SK-N-SH (cell line): ENCODE results near the gene RAPGEF2. TPM values are rescaled to one million over a fixed set of nuclear protein-coding genes. Genes with fewer than 3 reads are reported as not detected.

ENCODE experiments used
- CTCF ChIA-PET: fragments of 300-600, 350-600 bp; formaldehyde crosslinking; extraction: SDS; loops from one replicate; lab custom pipeline; 2021; lab: Yijun Ruan, JAX
- POLR2A ChIA-PET: fragments of 350-600 bp; sonication (Branson Sonifier 250); formaldehyde crosslinking; extraction: SDS; loops from one replicate; lab custom pipeline; 2020; ENCODE audit warnings: antibody characterized with exemption, inconsistent platforms; lab: Yijun Ruan, JAX
- DNase-seq: peaks from one replicate; pipeline ENCODE4 v3.0.0; 2012
- H2AFZ ChIP-seq: fragments of 200-600 bp; sonication (generic); 2 replicates; pipeline ENCODE4 v1.8.1; 2016; ENCODE audit warnings: antibody characterized with exemption, mild to moderate bottlenecking, low read depth
- H3F3A ChIP-seq: fragments of 200-600 bp; sonication (generic); replicated peaks from 2 replicates; pipeline ENCODE3; 2016; ENCODE audit warnings: antibody characterized with exemption, mild to moderate bottlenecking; ENCODE audit not compliant: insufficient read depth
- H3K27ac ChIP-seq, 2 experiments: fragments of 200-500 bp in 1 of 2; fragments of 200-600 bp in 1 of 2; sonication (Bioruptor generic) in 1 of 2; sonication (generic), shearing (Covaris generic) in 1 of 2; 2 replicates each; pipeline versions ENCODE4 v1.5.1 to v1.6.1; 2014 to 2016; ENCODE audit warnings: low read depth in 2 of 2, inconsistent platforms in 1 of 2, low read length in 1 of 2, mild to moderate bottlenecking in 1 of 2, mixed read lengths in 1 of 2
- H3K27me3 ChIP-seq: fragments of 200-600 bp; sonication (generic), shearing (Covaris generic); 2 replicates; pipeline ENCODE4 v1.6.1; 2016; ENCODE audit warnings: mixed run types; ENCODE audit not compliant: insufficient read depth
- H3K36me3 ChIP-seq, 2 experiments: fragments of 200-500 bp in 1 of 2; fragments of 200-600 bp in 1 of 2; sonication (Bioruptor generic) in 1 of 2; sonication (generic) in 1 of 2; replicated peaks in 1 of 2; 2 replicates each; pipeline versions ENCODE3 to v1.5.1; 2014 to 2016; ENCODE audit warnings: low read length in 1 of 2, mild to moderate bottlenecking in 1 of 2; ENCODE audit not compliant: insufficient read depth in 2 of 2, control insufficient read depth in 1 of 2
- H3K4me1 ChIP-seq, 2 experiments: fragments of 200-500 bp in 1 of 2; fragments of 200-600 bp in 1 of 2; sonication (Bioruptor generic) in 1 of 2; sonication (generic), shearing (Covaris generic) in 1 of 2; 2 replicates each; pipeline versions ENCODE4 v1.5.1 to v1.6.1; 2014 to 2016; ENCODE audit warnings: low read depth in 1 of 2, low read length in 1 of 2, mixed run types in 1 of 2; ENCODE audit not compliant: insufficient read depth in 2 of 2, control insufficient read depth in 1 of 2
- H3K4me2 ChIP-seq: fragments of 200-600 bp; sonication (generic), shearing (Covaris generic); 2 replicates; pipeline ENCODE4 v1.6.1; 2017; ENCODE audit warnings: mixed run types
- H3K4me3 ChIP-seq, 2 experiments: fragments of 200-500 bp in 1 of 2; fragments of 200-600 bp in 1 of 2; sonication (Bioruptor generic) in 1 of 2; sonication (generic), shearing (Covaris generic) in 1 of 2; 2 replicates each; pipeline versions ENCODE4 v1.5.1 to v1.8.1; 2014 to 2016; ENCODE audit warnings: low read depth in 2 of 2, inconsistent platforms in 1 of 2, low read length in 1 of 2, mild to moderate bottlenecking in 1 of 2, mixed read lengths in 1 of 2, moderate library complexity in 1 of 2
- H3K79me2 ChIP-seq: fragments of 200-600 bp; sonication (generic); 2 replicates; pipeline ENCODE4 v1.8.1; 2017; ENCODE audit warnings: mild to moderate bottlenecking; ENCODE audit not compliant: insufficient read depth
- H3K9ac ChIP-seq: fragments of 200-600 bp; sonication (generic); 2 replicates; pipeline ENCODE4 v1.6.1; 2017; ENCODE audit warnings: mixed run types
- H3K9me2 ChIP-seq: fragments of 200-600 bp; sonication (generic); 2 replicates; pipeline ENCODE4 v1.6.1; 2017; ENCODE audit warnings: mixed run types
- H3K9me3 ChIP-seq: fragments of 200-600 bp; sonication (generic); 2 replicates; pipeline ENCODE4 v1.6.1; 2017; ENCODE audit warnings: mixed run types, mild to moderate bottlenecking, moderate library complexity
- H4K20me1 ChIP-seq: fragments of 200-600 bp; sonication (generic); 2 replicates; pipeline ENCODE4 v1.6.1; 2017; ENCODE audit warnings: mild to moderate bottlenecking, mixed run types; ENCODE audit not compliant: insufficient read depth
- EP300 ChIP-seq, 2 experiments: IDR thresholded peaks; 2 replicates each; pipeline versions ENCODE4 v1.4.0 to v1.6.1; 2012; ENCODE audit warnings: borderline replicate concordance in 1 of 2, low read depth in 1 of 2, low read length in 1 of 2
- FOSL2 ChIP-seq: IDR thresholded peaks from 2 replicates; pipeline ENCODE4 v1.4.0; 2012; ENCODE audit warnings: low read depth, mild to moderate bottlenecking, moderate library complexity, borderline replicate concordance
- JUND ChIP-seq: IDR thresholded peaks from 2 replicates; pipeline ENCODE4 v1.4.0; 2012
- MAX ChIP-seq: IDR thresholded peaks from 2 replicates; pipeline ENCODE4 v1.4.0; 2012; ENCODE audit warnings: low read depth
- MEF2A ChIP-seq: IDR thresholded peaks from 2 replicates; pipeline ENCODE4 v1.4.0; 2012; ENCODE audit warnings: low read depth, borderline replicate concordance
- NRF1 ChIP-seq: IDR thresholded peaks from 2 replicates; pipeline ENCODE4 v1.6.1; 2012; ENCODE audit warnings: low read depth, mild to moderate bottlenecking, low read length
- RCOR1 ChIP-seq: fragments of 150-350 bp; IDR thresholded peaks from 2 replicates; pipeline ENCODE4 v1.6.1; 2017; ENCODE audit warnings: antibody characterized with exemption, low read length
- SMC3 ChIP-seq: IDR thresholded peaks from 2 replicates; pipeline ENCODE4 v1.6.1; 2012; ENCODE audit warnings: low read depth, low read length, improper control_type of control experiment
- USF1 ChIP-seq: IDR thresholded peaks from 2 replicates; pipeline ENCODE4 v1.4.0; 2012; ENCODE audit warnings: low read depth, borderline replicate concordance
- USF2 ChIP-seq: fragments of 150-350 bp; IDR thresholded peaks from 2 replicates; pipeline ENCODE4 v1.6.1; 2017; ENCODE audit warnings: antibody characterized with exemption, low read length, low read depth, borderline replicate concordance
- WGBS: methylation state at CpG from one replicate; pipeline ENCODE4 v1.1.6; 2017; ENCODE audit warnings: low lambda C conversion rate; 5-methylcytosine and 5-hydroxymethylcytosine counted together
- polyA plus RNA-seq, 3 experiments: library from polyadenylated mRNA; depleted of rRNA; stranded (reverse); fragments of >200 nt; gene quantifications; 2 replicates each; pipeline ENCODE4 v1.2.3, GENCODE V29; 2012

RAPGEF2 gene
- polyA plus RNA-seq, 1 of the 3 experiments (the other 2 are of a cell fraction), result 19.2 TPM

GRCh38 chr4:159107203-159107925, 4.5 kb downstream of the RAPGEF2 start:
- H4K20me1 ChIP-seq, result peaks cover 77% of the 10 kb centered on the region
- H3K4me1 ChIP-seq, result peaks cover 14 to 24% of the 10 kb centered on the region in 2 experiments; a peak in 3 of 4 replicates
- CTCF ChIA-PET, result interaction anchor here (0.6 to 1.5 kb wide), 3 partner anchors 9 to 256 kb away, joined by 3 to 5 read pairs (median 5); no protein-coding TSS in a partner anchor
- no peaks in the 10 kb centered on the region for H3K27me3 ChIP-seq
- H3K27ac ChIP-seq, result peak overlapping the region in 1 of 2 experiments; percentile 36; a peak in 1 of 4 replicates
- peaks cover 84% of the 10 kb centered on the region for H3K79me2 ChIP-seq
- H2AFZ ChIP-seq, result no peak overlapping the region
- POLR2A ChIA-PET, result no interaction called here
- no peaks in the 10 kb centered on the region for H3K36me3 ChIP-seq
- peak overlapping the region; percentile 88 for H3K4me2 ChIP-seq
- no peaks in the 10 kb centered on the region for H3F3A ChIP-seq
- DNase-seq, result no peak
- no peaks in the 10 kb centered on the region for H3K9me2 ChIP-seq
- TF ChIP-seq JUND, result peak; percentile 15; the same call in 1 of the 2 replicates
- TF ChIP-seq NRF1, result no peak
- peak; percentile 29; the same call in 1 of the 2 replicates for TF ChIP-seq FOSL2
- no peak for TF ChIP-seq RCOR1
- TF ChIP-seq EP300 (IDR thresholded peaks at IDR 0.05; ENCODE audit: borderline replicate concordance in 1 of 2, low read depth in 1 of 2, low read length in 1 of 2), result no peak
- no peak overlapping the region for H3K9ac ChIP-seq
- H3K4me3 ChIP-seq, result peak overlapping the region in 1 of 2 experiments; percentile 6; a peak in 1 of 4 replicates
- H3K9me3 ChIP-seq, result no peaks in the 10 kb centered on the region
- 26% methylated on average over 2 of the region's 2 CpGs for WGBS

GRCh38 chr4:159108124-159108523, 5.2 kb downstream of the RAPGEF2 start:
- peaks cover 92% of the 10 kb centered on the region for H3K79me2 ChIP-seq
- H3K9ac ChIP-seq, result no peak overlapping the region
- no peaks in the 10 kb centered on the region for H3K9me2 ChIP-seq
- peak overlapping the region; percentile 88; the same call in 1 of the 2 replicates for H3K4me2 ChIP-seq
- H2AFZ ChIP-seq, result no peak overlapping the region
- ChIA-PET CTCF (interaction anchor here (1.3 to 1.5 kb wide), 2 partner anchors 52 to 257 kb away, joined by 5 read pairs; no protein-coding TSS in a partner anchor), POLR2A (no interaction called here)
- peak overlapping the region in 1 of 2 experiments; percentile 36; a peak in 1 of 4 replicates for H3K27ac ChIP-seq
- no peaks in the 10 kb centered on the region for H3K9me3 ChIP-seq
- H4K20me1 ChIP-seq, result peaks cover 79% of the 10 kb centered on the region
- H3K36me3 ChIP-seq, result no peaks in the 10 kb centered on the region
- peaks cover 14 to 24% of the 10 kb centered on the region in 2 experiments; a peak in 3 of 4 replicates for H3K4me1 ChIP-seq
- whole genome bisulfite sequencing, result 98% methylated on average over 3 of the region's 3 CpGs
- no peak for TF ChIP-seq SMC3
- TF ChIP-seq USF1, result no peak
- no peak for TF ChIP-seq USF2
- TF ChIP-seq MEF2A, result no peak
- TF ChIP-seq MAX, result no peak
- TF ChIP-seq, all 33 proteins: peak for 0
- Histone ChIP-seq H3F3A (no peaks in the 10 kb centered on the region), H3K4me3 (peak overlapping the region in 1 of 2 experiments; percentile 6; a peak in 1 of 4 replicates), H3K27me3 (no peaks in the 10 kb centered on the region)
- no peak for DNase-seq
